Daoy (cell line): ENCODE measurements around the gene ME2. TPM values are rescaled to one million over a fixed set of nuclear protein-coding genes. Genes with fewer than 3 reads are reported as not detected.
A peak's percentile ranks its signal among the peaks of the same experiment; 100 is the strongest.
"Not testable (repeated sequence)": the region's sequence is repeated elsewhere in the genome, so short reads cannot be mapped to it uniquely, and the experiment has no call there.

ENCODE experiments used
- DNase-seq: peaks from one replicate; pipeline ENCODE4 v3.0.0-alpha.2; 2015; ENCODE audit warnings: low read depth
- total RNA-seq: library from RNA; depleted of rRNA; stranded (reverse); fragments of >200 nt; shearing (Covaris generic); gene quantifications from 2 replicates; pipeline ENCODE4 v1.2.3, GENCODE V29; 2014; rRNA removed

The ME2 gene
- total RNA-seq, 1 experiment from 2014 or later: 51.2 TPM

DNA sequence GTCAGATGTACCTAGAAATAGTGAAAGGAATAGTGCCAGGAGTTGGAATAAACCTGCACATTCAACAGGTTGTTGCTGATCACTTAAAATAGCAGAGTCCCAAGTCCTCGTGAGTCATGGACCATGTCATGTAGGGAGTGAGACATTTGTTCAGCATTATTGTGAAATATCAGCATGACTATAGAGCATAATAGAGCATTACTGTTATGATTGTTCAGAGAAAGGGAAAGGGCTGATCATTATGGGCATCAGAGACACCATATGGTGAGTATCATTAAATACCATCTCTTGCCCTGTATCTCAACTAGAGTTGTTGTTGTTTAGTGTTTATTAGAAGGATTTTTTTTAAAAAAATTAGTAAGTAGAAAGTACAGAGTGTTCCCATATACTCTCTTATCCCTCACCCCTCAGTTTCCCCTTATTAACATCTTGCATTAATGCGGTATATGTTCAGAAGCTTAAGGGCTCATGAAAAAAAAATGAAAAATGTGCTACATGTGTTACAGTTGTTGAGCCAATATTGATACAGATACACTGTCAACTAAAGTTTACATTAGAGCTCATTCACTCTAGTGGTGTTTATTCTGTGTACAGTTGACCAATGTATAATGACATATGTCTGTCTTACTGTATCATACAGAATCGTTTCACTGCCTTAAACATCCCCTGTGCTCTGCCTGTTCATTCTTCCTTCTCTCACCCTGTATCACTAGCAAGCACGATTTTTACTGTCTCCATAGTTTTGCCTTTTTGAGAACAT lies 94.6 kb downstream of the ME2 start:
- DNase-seq: peak; percentile 10

DNA sequence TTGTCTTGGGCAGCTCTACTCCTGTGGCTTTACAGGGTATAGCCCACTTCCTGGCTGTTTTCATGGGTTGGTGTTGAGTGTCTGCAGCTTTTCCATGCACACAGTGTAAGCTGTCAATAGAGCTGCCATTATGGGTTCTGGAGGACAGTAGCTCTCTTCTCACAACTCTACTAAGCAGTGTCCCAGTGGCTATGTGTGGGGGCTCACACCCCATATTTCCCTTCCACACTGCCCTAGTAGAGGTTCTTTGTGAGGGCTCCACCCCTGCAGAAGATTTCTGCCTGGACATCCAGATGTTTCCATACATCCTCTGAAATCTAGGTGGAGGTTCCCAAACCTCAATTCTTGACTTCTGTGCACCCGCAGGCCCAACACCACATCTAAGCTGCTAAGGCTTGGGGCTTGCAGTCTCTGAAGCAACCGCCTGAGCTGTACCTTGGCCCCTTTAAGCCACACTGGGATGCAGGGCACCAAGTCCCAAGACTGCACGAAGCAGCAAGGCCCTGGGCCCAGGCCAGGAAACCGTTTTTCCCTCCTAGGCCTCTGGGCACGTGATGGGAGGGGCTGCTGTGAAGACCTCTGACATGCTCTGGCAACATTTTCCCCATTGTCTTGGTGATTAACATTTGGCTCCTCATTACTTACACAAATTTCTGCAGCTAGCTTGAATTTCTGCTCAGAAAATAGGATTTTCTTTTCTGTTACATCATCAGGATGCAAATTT lies 98.3 kb downstream of the ME2 start:
- DNase-seq: no peak

DNA sequence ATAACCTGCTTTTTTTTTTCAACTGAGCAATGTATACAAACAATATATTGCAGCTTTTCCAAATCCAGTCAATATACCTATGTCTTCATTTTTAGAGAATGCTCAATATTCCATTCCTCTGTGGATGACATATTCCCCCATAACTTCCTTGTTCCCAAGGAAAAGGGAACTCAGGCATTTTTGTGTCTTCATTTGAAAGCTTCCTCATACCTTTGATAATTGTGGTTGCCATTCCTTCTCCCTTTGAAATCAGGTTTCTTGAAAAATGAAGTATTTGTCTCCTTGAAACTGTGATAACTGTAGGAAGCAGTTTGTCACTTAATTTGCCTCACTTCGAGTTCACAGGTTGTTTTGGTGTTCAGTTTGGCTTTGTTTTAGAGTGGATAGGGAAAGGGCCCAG lies 102.5 kb downstream of the ME2 start:
- DNase-seq: no peak

DNA sequence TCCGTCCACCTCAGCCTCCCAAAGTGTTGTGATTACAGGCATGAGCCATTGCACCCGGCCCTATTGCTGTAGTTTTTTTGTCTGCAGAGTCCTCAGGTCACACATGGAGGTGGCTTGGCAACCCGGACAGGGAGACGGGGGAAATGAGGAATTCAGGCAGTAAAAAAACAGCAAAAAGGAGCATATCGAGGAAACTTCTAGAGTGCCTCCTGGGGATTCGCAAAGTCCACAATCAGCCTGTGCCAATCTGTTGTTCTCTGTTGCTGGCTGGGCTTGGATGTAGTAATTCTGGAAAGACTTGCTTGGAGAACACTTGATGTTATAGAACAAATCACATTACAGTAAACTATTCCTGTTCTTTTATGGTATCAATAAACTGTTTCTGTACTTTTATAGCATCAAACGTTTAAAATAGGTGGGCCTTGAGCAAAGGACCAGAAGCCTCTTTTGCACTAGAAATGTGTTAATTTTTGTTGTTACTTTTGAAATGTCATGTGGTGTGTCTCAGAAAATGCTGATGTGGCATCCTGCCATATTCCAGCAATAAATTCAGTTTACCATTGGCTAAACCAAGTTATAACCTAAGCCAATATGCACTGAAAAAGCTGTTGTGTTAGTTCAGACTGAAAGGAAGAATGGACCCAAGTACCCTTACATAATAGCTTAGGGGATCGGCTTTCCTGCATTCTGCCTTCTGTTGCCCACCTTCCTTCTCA lies 103.3 kb downstream of the ME2 start:
- no peak for DNase-seq

DNA sequence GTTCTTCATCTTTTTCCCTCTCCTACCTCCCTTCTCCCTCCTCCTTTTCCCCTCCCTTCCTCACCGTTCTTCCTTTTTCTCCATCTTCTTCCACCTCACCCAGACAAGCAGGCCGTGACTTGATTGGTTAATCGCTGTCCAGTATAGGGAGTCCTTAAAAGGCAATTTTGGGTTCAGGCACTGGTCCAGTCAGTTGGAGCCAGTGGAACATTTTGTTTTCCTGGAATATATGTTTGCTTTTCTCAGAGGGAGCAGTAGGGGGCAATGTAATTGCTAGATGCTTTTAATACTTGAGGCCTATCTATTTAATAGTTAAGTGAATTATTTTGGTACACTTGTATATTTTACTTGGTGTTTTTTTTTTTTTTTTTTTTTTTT lies 103.9 kb downstream of the ME2 start:
- DNase-seq: no peak

DNA sequence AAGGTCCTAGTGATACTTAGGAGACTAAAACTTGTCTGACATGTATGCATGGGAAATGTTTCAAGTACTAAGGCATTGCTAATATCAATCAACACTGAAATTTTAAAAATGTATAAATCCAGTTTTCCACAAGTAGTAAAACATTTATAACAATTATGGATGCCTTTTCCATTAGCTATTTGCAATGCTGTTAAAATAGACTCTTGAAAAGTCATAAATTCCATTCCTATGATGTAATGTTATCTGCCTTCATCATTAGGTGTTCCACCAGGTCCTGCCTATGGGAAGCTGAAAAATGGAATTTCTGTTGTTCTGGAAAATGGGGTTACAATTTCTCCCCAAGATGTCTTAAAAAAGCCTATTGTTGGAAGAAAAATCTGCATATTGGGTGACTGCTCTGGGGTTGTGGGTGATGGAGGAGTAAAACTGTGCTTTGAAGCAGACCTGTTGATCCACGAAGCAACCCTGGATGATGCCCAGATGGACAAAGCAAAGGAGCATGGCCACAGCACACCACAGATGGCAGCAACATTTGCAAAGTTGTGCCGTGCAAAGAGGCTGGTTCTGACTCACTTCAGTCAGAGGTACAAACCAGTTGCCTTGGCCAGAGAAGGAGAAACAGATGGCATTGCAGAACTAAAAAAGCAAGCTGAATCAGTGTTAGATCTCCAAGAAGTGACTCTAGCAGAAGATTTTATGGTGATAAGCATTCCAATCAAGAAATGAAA lies 107.6 kb downstream of the ME2 start:
- DNase-seq: no peak

DNA sequence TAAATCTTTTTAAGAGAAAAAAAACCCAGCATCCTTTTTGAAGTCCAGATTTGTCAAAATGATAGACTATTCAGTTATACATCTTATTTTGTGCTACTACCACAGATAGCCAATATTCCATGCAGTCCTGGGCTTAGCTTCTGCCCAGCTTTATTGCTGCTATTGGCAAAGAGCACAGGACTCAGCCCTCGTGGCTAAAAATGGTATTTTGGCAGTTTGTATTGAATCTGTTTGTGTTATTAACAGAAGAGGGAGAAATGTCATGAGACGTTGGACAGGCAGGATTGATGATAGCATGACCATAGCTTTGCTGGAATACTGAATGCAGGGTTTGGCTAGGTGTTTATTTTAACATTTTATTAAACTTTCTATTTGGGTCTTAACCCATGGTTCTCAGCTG lies 108.3 kb downstream of the ME2 start:
- no peak for DNase-seq

DNA sequence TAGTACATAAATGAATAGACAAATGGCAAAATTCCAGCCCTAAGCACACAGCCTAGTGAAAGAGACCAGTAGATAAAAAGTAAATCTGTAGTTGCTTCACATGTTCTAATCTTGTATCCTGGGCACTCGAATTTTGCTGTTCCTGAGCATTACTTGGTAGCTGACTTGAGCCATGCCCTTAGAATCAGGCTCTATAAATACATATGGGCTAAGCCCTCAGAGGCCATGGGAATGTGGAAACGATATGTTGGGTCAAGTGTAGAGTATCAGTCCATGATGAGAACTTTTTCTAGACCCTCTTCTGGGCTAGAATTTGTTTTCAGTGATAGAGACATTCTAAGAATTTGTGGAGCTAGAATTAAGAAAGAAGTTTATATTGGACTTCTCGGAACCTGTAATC lies 110.8 kb downstream of the ME2 start:
- no peak for DNase-seq

DNA sequence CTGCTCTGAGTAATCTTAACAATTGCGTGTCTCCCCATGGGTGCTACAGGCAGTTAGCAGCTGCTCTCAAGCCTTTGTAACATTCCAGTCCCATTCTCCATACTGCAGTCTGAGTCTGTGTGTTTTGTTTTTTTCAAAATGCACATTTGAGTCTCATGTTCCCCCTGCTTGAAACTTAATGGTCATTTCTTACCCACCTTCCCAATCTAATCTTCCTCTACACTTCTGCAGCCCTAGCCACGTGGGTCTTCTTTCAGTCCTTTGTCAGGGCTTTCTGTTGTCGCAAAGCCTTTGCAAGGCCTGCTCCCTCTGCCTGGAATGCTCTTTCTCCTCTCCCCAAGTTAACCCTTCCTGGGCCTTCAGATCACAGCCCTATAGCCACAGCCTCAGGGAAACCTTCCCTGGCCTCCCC lies 113.4 kb downstream of the ME2 start:
- DNase-seq: no peak

DNA sequence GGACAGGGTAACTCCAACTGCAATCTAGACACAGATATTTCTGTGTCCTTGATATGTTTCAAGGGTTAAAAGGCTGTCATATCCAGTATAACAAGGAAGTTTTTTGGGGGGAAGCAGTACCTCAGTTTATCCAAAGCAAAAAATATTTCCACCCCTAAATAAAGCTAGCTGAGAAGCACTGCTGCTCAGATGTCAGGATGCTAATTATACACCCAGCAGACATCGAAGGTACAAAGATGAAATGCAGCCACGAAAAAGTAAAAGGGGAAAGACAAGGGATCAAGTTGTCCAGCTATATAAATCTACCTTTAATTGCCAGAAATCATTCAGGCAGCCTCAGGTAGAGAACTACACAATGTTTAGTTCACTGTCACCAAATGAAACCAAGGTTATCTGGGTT lies 115.1 kb downstream of the ME2 start:
- no peak for DNase-seq

DNA sequence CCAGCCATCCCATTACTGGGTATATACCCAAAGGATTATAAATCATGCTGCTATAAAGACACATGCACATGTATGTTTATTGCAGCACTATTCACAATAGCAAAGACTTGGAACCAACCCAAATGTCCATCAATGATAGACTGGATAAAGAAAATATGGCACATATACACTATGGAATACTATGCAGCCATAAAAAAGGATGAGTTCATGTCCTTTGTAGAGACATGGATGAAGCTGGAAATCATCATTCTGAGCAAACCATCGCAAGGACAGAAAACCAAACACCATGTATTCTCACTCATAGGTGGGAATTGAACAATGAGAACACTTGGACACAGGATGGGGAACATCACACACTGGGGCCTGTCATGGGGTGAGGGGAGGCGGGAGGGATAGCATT lies 124.3 kb downstream of the ME2 start:
- DNase-seq: not testable (repeated sequence)

Other genes starting within 250 kb of the ME2 start
- not detected in 2 replicates for gene MRO, start 59.1 kb upstream of the ME2 start, total RNA-seq
- gene ELAC1, start 88.9 kb downstream of the ME2 start, total RNA-seq: 8.3 and 13.0 TPM in 2 replicates
- gene SMAD4, start 151.1 kb downstream of the ME2 start, total RNA-seq: 48.3 and 75.9 TPM in 2 replicates